Ishikawa (cell line): ENCODE data around the gene MRM2.

ENCODE experiments used
- EP300 ChIP-seq: IDR thresholded peaks from 2 replicates; pipeline ENCODE4 v1.6.1; 2012; ENCODE audit warnings: borderline replicate concordance
- RAD21 ChIP-seq: IDR thresholded peaks from 2 replicates; pipeline ENCODE4 v1.6.1; 2012; ENCODE audit warnings: low read depth
- REST ChIP-seq: IDR thresholded peaks from 2 replicates; pipeline ENCODE4 v1.6.1; 2012; ENCODE audit warnings: low read depth, mild to moderate bottlenecking

DNA sequence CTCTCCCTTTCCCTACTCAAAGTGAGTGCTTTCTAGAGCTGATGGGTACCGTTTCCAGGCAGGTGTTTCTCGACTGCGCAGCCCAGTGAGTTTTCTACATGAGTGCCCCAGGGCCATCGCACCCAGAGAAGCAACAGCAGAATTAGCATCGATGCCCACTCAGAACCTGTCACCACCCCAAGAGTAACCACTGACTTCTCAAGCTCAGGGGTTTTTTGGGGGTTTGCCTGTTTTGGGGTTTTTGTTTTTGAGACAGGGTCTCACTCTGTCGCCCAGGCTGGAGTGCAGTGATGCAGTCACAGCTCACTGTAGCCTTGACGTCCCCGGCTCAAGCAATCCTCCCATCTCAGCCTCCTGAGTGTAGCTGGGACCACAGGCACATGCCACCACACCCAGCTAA lies 46.5 kb upstream of the MRM2 start:
- TF ChIP-seq REST (no peak), RAD21 (no peak), EP300 (no peak)
